HG03469 (cell line): ENCODE results near the gene MYO5B.
"Not testable (repeated sequence)": the region's sequence is repeated elsewhere in the genome, so short reads cannot be mapped to it uniquely, and the experiment has no call there.

Source experiments
- ATAC-seq: cut with Tn5 transposase; IDR thresholded peaks from one replicate; pipeline ENCODE4 v1.9.1; 2021; ENCODE audit warnings: mild to moderate bottlenecking, moderate library complexity, moderate number of reproducible peaks; ENCODE audit not compliant: unreplicated experiment

Gene MYO5B

DNA sequence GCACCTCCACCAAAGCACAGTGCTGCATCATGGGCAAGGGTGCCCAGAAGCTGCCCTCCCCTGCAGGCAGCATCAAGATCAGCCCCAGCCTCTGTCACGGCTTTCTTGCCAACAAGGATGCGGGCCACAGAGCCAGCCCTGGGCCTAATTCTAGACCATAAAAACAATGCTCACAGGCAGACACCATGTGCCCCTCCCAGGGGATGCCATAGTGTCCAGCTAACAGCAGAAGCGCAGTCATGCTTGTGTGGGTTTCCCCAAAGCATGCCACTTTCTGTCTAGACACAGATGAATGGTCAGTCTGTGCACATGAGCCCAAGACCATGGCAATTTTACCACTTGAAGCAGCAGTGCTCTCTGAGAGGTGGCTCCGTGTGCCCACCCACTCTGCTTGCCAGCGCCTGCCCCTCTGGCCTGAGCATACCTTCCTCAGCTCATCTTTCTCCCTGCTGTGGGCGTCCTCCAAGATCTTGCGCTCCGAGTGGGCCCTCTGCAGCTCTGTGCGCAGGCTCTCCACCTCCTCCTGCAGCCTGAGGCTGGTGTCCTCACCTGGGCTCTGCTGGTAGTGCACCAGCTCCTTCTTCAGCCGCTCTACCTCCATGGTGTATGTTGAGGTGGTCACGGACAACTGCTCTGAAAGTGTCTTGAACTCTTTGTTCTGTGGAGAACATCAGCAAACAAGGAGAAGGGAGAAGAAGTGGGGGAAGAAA, 300.3 kb downstream of the MYO5B start:
- ATAC-seq = no peak

DNA sequence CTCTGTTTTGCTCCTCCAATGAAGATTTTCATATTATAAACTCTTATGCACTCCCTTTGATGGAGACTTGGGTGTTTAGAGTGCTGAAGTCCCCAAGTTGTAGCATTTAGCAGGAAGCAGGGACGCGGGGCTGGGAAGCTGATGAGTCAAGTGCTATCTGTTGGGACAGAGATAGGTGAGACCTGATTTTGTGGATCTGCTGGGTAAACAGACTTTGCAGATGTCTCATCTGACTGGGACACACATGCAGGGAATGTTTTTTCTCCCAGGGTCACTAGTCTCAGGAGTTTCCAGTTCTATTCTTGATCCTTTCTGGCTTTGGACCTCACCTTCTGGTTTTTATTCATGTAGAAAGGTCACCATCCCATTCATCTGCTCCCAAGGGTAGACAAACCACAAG, 301.9 kb downstream of the MYO5B start:
- ATAC-seq = no peak

DNA sequence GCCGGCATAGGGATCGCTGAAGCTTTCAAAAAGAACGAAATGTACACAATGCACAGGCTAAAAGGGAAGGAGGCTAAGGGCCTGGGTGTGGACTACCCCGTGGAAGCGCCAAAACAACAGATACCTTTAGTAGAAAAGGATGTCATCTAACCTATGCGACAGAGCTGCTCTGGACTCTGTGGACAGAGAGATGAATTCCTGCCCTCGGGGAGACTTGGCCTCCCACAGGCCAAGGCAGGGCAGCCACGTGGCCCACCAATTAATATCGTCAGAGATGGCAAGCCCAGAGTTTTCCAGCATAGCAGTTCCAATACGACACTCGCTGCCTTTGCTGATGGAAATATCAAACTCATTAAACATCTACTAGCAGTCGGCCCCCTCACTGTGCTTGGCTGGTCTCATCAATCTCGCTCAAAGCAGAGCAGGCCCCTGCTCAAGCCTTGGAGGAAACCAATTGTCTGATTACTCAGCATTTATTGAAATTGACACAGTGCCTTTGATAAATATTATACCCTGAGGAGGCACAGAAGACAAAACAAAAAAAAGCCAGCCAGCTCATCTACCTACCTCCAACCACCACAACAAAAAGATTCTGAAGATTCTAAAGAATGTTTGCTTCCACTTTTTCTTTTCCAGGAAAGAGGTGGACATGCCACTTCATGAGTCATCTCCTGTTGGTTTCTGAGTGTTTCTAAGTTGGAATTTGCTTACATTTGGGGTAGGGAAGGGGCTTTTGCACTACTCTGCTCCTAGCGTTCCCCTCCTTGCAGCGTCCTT, 302.6 kb downstream of the MYO5B start:
- ATAC-seq = no peak

DNA sequence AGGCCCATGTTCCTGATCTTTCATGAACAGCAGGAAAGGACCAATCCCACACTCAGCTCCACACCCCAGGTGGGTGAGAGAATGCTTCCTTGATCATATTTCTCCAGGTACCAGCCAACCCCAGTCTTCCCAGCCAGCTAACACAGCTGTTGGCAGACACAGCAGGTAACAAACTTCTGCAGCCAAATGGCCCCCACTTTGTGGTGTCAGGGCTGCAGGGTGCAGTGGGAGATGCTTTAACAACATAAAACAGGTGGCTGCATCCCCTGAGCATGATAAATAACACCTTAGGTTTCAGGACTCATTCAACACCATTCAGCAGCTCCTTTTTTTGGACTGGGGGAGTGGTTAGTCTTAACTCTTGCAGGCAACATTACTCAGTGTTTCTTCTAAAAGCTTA, 304.9 kb downstream of the MYO5B start:
- ATAC-seq = no peak

DNA sequence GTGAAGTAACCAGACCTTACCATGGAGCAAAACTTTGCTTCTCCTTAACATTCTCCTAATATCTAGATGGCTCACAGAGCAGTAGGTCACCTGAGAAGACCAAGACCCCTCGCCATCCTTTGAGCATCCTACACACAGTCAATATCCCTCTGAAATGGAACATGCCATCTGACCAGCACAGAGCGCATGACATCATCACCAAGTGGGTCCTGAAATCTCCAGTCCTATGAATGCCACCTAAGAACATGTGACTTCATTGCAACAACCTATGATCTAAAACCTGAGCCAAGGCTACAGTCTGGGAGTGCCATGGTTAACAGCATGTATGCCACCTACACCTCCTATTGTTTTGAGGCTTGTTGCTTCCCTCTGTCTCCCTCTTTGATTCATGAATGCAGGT, 305.4 kb downstream of the MYO5B start:
- not testable (repeated sequence) for ATAC-seq

DNA sequence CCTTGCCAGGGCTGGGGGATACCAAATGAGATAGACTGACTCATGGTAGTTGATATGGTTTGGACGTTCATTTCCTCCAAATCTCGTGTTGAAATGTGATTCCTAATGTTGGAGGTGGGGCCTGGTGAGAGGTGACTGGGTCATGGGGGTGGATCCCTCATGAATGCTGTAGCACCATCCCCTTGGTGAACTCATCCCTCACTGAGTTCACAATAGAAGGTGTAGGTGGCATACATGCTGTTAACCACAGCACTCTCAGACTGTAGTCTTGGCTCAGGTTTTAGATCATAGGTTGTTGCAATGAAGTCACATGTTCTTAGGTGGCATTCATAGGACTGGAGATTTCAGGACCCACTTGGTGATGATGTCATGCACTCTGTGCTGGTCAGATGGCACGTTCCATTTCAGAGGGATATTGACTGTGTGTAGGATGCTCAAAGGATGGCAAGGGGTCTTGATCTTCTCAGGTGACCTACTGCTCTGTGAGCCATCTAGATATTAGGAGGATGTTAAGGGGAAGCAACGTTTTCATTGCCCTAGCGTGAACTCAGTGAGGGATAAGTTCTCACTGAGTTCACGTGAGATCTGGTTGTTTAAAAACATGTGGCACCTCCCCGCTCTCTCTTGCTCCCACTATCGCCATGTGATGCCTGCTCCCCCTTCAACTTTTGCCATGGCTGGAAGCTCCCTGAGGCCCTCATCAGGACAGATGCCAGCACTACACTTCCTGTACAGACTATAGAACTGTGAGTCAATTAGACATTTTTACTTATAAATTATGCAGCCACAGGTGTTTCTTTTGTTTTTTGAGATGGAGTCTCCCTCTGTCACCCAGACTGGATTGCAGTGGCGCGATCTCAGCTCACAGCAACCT, 307.8 kb downstream of the MYO5B start:
- ATAC-seq = no peak

DNA sequence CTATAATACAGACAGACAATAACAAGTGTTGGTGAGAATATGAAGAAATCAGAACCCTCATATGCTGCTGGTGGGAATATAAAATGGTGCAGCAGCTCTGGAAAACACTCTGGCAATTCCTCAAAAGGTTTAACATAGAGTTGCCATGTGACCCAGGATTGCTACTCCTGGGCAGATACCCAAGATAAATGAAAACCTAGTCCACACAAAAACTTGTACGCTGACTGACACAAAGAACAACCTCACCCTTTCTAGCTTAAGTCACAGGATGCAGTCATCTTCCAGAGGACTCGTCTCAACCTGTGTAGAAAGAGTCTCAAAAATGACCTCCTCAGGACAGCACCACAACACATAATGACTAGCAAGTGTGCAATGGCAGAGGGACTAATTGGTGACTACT, 310.0 kb downstream of the MYO5B start:
- ATAC-seq = no peak

DNA sequence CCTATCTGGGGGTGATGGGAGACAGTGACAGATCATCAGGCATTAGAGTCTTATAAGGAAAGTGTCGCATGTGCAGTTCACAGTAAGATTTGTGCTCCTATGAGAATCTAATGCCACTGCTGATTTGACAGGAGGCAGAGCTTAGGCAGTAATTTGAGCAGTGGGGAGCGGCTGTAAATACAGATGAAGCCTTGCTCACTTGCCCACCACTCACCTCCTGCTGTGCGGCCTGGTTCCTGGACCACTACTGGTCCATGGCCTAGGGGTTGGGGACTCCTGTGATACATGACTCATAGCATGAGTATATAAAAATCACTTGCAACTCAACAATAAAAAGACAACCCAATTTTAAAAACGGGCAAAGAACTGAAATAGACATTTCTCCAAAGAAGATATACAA, 310.5 kb downstream of the MYO5B start:
- ATAC-seq = no peak

DNA sequence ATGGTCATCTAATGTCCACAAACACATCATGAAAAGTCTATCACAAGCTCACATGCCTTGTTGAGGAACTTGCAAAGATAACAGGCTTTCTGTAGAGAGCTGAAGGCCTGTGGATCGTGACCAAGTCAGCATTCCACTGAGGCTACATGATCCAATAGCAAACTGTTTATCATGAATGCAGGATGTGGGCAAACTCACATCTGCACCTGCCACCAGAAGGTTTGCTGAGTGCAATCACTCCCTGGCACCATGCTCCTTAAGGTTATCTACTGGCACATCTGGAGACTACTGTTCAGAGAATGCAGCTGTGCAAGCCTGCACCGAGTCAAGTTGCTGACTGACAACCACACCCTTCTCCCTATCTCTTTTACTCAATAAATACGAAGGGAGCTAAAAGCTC, 314.3 kb downstream of the MYO5B start:
- ATAC-seq = no peak

DNA sequence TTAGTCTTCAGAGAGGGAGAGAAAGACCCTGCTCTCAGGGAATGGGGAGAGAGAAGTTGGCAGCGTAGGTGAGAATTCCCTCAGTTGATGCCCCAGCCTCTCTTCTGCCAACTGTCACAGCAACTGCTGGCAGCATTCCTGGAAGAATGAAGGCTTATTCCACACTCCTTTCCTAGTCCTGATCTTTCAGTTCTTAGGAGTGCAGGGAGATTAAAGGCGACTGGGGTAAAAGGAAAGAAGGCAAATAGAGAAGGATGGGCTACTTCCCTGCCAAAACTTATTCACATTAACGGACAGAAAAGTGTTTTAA, 315.7 kb downstream of the MYO5B start:
- ATAC-seq = no peak

DNA sequence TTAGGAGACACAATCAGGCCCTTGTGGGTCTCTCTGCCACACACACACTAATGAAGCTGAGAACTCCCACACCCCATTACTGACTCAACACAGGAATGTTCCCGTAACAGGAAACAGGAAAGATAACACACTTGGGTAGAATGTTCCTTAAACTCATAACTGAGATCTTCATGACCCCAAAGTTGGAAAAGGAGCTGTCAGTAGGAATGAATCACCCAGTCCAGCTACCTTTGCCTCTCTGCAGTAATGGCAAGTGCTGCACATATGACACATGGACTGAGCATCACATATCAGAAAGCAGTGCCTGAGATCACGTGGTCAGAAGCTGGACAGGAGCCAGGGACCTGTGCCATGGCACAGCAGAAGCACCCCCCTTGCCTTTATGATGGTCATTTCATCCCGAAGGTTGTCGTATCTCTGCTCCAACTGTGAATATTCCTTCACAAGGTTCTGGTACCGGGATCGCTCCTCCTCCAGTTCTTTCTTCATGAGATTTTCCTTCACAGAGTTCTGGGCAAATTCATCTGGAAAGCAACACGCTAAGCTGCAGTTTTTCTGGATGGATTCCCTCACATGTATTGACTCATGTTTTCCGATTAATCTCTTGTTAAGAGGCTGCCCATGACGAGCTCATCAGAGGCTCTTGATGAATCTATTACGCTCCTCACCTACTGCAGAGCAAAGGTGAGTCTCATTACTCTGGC, 316.2 kb downstream of the MYO5B start:
- no peak for ATAC-seq

DNA sequence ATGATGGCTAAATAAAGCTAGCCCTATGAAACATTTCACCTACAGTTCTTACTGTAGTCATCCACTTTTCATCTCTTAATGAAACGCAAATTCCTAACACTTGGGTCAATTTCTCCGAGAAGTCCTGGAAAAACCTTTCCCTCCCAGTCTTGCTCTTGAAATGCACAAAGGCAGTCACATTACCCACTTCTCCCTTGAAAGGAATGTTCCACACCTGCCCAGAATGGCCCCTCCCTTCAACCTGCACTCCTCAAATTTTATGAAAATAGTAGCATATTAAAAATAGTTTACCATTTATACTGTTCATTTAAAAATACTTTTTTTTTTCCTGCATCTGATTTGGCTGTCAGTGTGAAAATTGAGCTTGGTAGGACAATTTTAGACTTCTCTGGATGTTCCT, 316.9 kb downstream of the MYO5B start:
- no peak for ATAC-seq

DNA sequence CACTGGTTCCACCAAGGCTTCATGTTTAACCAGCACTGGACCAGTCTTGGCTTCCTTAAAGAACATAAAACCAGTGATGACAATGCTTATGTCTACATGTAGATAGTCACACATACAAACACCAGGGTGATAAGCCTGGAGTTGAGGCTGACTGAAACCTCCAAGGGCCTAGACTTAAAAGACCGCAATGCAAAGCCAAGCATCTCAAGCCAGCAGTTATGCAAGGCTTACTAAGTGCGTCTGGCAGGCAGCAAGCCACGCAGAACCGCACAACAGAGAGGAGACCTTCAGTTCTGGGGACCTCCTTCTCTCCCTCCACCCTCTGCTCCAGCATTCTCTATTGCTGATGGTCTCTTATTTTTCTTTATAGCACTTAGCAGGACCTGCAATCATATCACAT, 318.4 kb downstream of the MYO5B start:
- ATAC-seq = no peak

DNA sequence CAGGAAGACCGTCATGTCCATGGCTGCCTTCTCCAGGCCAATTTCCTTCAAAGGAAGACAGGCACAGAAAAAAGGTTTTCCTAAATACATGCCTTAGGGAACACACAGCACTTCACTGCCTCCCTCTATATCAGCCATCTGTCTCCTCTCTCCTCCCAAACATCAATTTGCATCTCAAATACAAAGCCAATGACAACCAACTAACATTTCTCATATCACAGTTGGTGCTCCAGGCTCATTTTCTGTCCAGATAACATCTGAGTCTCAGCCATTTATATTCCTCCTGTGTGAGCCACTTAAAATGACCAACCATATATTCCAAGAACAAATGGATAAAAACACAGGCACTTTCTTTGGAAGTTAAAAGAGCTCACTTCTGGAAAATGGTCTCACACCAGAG, 319.2 kb downstream of the MYO5B start:
- no peak for ATAC-seq

DNA sequence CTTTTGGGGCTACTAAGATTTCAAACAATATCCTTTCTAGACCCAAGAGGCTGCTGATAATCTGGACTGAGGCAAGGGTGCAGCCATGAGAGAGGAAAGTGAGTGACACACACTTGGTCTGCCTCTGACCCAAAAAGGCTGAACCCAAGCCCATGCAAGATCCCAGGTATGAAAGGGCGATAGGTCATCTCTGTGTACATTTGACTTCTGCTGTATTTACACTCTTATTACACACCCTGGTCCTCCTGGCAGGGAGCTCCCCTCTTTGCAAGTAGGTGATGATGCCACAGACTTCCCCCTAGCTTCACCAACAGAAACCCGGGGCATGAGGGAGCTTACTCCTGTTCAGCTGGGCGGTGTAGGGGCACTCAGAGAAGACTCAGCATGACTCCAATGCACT, 319.8 kb downstream of the MYO5B start:
- ATAC-seq = no peak

DNA sequence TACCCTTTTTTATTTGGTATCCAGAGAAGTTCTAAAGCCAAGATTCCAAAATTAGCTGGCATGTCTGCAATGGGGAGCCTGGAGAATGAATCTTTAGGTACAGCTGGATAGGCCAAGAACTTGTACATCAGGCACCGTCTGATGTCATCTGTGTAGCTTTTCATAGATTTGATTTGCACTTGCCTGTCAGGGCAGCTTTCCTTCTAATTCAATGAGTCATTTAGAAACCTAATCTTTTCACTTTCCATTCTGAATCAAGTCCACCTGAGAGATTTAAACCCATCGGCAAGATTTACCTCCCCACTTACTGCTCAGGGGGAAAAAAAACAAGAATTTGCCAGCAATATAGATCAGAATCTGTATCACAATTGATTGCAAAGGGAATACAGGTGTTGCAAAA, 320.7 kb downstream of the MYO5B start:
- no peak for ATAC-seq

DNA sequence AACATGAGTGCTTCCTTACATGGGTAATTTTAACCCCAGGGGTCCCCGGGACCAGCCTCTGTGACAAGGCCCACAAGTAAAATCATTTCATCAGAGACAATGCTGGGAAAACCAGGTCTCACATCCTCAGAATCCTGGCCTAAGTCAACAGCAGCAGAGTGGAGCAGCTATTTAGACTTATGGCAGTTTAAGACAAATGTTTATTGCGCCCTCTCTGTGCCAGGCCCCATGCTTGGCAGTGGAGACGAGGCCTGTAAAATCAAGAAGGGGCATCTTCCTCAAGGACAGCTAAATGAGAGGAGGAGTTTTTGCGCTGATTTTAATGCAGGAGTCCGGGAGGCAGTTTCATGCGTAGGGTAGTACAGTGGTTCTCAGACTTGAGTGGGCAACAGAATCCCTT, 325.6 kb downstream of the MYO5B start:
- ATAC-seq = no peak

DNA sequence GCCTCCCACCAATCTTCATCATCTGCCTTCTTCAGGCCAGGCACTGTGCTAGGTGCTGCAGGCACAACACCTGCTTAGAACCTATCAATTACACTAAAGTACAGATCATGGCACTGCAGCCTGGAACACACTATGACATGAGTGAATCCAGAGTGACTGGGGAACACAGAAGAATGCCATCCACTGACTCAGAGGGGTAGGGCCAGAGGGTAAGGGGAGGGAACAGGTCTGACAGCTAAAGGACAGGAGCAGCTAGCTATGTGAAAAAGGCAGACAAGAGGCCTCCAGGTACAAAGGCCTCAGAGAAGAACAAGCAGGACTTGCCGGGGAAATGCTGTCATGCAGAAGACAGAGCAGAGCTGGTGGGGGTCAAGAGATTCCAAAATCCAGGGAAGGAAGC, 328.3 kb downstream of the MYO5B start:
- no peak for ATAC-seq

DNA sequence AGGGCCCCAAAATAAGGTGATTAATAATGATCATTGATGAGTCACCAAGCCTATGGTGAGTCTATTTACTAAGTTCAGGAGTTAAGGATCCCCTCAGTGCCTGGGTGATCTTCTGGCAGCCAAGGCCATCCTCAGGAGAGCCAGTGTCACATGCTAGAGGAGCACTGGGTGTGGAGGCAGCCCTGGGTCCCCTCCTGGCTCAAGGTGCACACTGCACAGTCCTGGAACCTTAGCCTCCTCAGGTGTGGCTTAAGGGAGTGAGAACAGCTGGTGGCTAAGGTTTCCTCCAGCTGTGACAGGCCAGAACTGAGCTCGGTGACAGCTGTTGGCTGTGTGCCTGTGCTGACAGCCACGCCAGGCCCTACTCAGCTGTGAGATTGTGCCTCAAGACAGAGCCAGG, 329.5 kb downstream of the MYO5B start:
- no peak for ATAC-seq

DNA sequence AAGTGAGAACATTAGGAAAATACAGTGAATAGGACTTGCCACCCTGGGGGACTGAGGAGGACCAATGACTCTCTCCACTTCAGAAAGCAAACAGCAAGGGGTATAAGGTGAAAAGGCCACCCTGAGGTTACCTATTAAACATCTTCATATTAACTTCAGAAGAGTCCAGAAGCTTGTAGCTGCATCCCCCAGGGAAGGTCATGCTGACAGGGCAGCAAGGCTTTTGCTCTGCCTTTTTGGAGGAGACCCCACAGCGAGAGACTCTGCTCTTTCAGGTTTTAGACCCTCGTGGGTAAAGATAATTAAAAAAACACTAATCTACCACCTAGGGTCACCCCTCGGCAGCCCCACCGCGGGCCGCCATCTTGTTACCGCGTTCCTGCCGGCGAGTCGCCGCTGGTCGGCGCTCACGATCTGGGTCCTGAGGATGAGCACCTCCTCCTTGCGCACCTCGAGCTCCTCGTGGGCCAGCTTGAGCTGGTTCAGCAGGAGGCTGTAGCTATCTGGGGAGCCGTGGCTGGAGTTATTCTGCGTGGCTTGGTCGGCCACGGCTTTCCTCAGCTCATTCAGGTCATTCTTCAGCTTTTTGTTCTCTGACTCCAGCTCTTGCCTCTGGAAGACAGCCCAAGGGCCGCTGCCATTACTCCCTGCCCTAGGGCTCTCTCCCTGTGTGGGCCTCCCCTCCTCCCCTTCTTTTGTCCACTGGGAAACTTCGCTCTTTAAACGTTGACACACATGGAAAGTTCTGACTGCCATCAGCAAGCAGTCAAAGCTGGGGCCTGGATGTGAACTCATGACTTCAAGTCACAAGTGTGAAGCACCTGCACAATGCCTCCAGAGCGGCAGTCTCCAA, 331.0 kb downstream of the MYO5B start:
- no peak for ATAC-seq
